Left renal cortex interstitium (tissue), 4 donors: ENCODE measurements around the gene SCN8A. TPM values are rescaled to one million over a fixed set of nuclear protein-coding genes. Genes with fewer than 3 reads are reported as not detected.

Experiments used
- DNase-seq, 4 donors: peaks; one replicate each; pipeline ENCODE4 v3.0.0-alpha.2; 2013; ENCODE audit warnings: low read depth in 4 of 4, low spot score in 2 of 4, missing footprints in 1 of 4
- polyA plus RNA-seq, 4 donors: library from polyadenylated mRNA; unstranded; fragments of 120-200 nt; gene quantifications; one replicate each; pipeline ENCODE4 v1.2.1, GENCODE V29; 2013; ENCODE audit not compliant: insufficient read length in 4 of 4

The SCN8A gene
- polyA plus RNA-seq, 4 donors = 1.5 to 3.1 (median 2.1) TPM

DNA sequence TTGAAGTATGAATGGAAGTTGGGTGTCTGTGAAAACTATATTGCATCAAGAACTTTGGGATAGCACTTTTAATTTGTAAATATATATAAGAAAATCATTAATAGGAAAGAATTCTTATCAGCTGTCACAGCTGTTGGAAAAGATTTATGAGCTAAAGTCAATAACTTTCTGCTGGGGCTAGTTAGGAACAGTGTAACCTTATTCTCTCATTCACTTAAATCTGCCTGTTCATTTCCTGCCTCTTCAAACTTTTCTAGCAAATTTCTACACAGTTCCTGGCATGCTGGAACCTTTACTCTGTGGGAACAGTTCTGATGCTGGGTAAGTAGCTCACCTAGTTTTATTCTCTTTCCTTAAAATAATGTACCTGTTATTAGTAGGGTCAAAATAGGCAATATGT is 109.9 kb downstream of the SCN8A start:
- DNase-seq = no peak

DNA sequence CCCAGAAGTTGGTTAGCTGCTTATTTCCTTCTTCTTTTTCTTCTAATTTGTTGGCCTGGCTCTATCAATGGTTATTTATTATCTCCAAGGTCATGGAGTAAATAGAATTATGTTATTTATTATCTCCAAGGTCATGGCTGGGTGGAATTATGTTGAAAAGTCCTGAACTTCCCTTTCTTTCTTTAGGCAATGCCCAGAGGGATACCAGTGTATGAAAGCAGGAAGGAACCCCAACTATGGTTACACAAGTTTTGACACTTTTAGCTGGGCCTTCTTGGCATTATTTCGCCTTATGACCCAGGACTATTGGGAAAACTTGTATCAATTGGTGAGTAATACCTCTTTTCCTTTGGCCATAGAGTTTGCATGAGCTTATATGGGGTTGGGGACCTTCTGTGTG is 111.6 kb downstream of the SCN8A start:
- DNase-seq = no peak

DNA sequence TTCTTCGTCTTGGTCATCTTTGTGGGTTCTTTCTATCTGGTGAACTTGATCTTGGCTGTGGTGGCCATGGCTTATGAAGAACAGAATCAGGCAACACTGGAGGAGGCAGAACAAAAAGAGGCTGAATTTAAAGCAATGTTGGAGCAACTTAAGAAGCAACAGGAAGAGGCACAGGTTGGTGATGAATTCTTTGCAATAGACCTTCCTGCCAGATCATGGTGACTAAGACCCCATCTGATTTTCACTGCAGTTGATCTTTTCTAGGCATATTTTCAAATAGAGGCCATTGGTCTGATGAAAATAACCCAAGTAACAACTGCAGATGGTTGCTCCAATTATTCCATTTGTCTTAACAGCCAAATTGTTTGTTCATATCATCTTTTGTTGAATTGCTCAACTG is 114.4 kb downstream of the SCN8A start:
- no peak for DNase-seq

DNA sequence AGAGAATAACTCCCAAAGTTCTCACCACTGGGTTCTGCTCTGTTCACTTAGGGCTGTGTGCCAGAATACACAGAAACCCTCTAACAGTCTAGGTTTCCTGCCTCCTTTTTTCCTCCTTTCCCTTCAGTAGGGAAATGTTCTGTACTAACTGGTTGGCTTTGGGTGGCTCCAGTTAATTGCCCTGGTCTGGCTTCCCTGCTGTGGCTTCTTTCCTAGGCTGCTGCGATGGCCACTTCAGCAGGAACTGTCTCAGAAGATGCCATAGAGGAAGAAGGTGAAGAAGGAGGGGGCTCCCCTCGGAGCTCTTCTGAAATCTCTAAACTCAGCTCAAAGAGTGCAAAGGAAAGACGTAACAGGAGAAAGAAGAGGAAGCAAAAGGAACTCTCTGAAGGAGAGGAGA is 115.2 kb downstream of the SCN8A start:
- no peak for DNase-seq

DNA sequence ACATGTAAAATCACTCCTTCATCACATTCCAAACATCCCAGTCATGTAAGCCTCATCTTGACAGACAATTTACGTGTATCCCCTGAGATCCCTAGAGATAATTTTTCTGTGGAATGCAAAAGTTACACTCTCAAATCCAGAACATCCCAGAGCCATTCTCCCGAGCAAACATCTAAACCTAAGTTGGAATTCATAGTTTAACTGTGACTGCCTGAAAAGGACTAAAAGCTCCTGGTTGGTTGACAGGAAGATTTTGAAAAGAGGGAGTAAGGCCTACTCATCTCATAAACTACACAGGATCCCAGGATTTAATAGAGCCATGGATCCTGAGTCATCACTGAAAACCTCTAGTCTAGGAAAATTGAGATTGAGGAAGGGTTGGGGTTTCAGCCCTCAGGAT is 123.6 kb downstream of the SCN8A start:
- DNase-seq = no peak

DNA sequence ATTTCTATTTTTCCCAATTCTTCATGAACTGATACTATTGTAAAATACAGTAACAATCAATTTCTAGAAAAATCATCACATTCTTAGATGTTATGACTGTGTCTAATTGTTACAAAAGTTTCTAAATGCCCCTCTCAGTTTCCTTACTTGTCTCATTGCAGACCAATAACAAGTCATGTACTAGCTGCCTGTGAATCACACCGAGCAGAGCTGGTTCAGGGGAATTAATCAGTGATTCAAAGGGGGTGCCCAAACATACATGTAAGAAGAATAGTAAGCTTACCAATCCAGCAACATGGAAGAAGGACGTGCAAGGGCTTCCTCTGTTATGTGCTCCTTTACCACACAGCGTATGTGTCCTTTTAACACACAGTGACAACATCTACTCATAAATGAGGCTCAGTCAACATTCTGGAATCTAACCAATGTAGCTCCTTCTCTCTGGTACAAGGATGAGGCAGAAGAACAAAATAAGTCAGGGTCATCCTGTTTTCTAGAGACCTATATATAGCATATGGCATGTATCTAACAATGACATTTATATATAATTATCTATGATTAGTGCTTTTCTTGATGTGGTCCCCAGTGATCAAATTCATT is 126.4 kb downstream of the SCN8A start:
- DNase-seq = no peak

DNA sequence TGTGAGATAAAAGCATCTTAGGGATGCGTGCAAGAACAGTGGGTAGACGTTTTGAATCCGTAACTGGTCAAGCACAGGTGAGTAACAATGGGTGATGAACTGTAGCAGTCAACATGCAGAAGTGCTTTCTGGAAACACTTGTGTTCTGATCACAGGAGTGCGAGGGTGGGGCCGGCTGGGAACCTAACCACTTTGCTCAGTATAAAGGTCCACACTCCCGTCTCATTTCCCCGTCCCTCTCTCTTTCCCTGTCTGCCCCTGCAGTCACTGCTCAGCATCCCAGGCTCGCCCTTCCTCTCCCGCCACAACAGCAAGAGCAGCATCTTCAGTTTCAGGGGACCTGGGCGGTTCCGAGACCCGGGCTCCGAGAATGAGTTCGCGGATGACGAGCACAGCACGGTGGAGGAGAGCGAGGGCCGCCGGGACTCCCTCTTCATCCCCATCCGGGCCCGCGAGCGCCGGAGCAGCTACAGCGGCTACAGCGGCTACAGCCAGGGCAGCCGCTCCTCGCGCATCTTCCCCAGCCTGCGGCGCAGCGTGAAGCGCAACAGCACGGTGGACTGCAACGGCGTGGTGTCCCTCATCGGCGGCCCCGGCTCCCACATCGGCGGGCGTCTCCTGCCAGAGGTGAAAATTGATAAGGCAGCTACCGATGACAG is 130.4 kb downstream of the SCN8A start:
- DNase-seq = peak in 2 of 4 donors; percentile 19 to 31

DNA sequence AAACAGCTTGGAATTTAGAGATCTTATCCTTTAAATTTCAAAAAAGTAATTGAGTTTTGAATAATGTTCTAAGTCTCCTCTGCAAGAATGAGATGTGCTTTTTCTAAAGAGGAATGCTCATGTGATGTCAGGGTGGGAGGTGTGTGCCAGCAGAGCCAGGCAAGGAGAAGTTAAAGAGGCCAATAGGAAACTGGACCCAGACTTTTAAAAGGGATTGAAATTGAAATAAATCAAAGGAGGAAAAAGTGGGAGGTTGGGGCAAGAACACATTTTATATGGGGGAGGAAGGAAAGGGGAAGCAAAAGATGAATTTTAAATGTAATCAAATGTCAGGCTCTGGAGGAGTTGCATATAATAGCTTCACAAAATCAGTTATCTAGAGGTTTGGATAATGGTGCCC is 131.4 kb downstream of the SCN8A start:
- DNase-seq = no peak

DNA sequence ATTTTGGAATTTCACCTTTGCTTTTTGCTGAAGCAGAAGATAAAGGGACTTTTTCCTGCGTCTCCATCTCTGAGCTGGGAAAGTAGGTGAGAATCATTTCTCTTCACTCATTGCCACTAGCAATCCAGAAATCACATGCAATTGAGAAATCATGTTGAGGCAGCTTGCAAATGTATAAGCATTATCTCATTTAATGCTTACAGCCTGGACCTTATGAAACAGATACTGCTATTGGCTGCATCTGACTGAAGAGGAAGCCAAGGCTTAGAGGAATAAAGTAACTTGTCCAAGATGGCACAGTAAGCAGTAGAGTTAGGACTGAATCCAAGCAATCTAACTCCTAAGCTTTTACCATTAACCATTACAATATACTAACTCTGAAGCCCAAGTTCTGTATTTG is 135.1 kb downstream of the SCN8A start:
- DNase-seq = no peak

DNA sequence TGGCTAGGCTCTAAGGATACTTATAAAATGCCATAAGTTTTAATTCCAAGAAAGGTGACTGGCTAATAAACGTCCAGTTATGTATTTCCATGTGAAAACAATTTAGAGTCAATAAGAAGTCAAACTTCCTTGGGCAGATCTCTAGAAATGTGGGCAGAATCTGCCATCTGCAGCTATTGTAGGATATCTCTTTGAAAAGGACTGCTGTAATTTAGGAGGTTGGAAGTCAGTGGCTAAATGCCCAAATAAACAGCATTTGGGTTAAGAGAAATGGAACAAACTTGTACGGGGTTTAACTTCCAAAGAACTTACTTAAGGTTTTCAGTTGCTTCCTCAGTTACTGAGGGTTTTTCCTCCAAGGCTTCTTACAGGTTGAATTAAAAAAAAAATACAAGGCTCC is 135.9 kb downstream of the SCN8A start:
- peak in 1 of 4 donors; percentile 4 for DNase-seq

DNA sequence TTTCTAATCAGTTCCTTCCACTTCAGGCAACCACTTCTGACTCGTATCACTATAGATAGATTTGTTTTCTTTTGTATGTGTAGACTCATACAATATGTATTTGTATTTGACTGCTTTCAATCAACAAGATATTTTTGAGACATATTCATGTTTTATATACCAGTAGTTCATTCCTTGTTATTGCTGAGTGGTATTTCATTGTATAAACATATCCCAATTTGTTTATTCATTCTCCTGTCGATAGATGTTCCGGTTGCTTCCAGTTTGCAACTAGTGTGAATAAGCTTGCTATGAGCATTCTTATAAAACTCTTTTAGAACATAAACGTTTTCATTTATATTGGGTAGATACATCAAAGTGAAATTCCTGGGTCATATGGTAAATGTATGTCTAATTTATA is 138.3 kb downstream of the SCN8A start:
- DNase-seq = no peak

DNA sequence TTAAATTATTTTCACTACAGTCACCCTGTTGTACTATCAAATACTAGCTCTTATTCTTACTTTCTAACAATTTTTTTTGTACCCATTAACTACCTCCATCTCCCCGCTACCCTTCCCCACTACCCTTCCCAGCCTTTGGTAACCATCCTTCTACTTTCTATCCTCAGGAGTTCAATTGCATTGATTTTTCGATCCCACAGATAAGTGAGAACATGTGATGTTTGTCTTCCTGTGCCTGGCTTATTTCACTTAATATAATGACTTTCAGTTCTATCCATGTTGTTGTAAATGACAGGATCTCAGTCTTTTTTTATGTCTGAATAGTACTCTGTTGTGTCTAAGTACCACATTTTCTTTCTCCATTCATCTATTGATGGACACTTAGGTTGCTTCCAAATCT is 139.7 kb downstream of the SCN8A start:
- no peak for DNase-seq

DNA sequence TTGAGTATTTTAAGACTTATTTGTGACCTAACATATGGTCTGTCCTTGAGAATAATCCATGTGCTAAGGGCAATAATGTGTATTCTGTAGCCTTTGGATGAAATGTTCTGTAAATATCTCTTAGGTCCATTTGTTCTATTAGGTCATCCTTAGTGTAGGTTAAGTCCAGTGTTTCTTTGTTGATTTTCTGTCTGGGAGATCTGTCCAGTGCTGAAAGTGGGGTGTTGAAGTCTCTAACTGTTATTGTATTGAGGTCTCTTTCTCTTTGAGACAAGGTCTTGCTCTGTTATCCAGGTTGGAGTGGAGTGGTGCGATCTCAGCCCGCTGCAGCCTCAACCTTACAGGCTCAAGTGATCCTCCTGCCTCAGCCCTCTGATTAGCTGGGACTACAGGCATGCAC is 149.5 kb downstream of the SCN8A start:
- DNase-seq = no peak

DNA sequence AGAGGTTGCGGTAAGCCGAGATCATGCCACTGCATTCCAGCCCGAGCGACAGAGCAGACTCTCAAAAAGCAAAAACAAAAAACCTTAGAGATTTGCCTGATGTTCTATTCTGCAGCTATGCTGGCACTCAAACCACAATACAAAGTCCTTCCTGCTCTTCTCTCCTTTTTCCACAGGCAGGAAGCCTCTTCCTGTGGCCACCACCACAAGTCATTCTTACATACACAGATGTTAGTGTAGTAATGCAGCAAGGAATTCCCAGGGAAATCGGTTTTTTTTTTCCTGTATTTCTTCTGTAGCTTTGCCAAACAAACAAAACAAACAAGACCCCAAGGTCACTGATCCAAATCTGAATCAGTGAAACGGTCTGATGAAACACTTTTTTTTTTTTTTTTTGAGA is 153.2 kb downstream of the SCN8A start:
- DNase-seq = no peak

DNA sequence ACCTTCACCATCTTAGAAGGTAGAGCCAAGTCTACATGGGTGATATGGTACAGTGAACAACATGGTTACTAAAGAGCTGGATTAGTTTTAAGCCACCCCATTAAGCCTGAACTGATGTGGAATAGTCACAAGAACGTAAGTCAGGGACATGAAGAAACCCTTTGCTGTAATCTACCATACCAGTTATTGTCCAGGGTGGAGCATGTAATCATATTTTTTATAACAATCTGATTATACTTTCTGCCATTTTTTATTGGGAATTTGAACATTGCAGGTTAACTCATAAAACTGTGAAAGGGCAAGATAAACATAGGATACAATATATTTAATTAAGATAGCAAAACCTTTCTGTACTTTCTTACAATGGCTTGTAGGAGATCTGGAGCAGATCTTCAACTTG is 153.9 kb downstream of the SCN8A start:
- DNase-seq = no peak

DNA sequence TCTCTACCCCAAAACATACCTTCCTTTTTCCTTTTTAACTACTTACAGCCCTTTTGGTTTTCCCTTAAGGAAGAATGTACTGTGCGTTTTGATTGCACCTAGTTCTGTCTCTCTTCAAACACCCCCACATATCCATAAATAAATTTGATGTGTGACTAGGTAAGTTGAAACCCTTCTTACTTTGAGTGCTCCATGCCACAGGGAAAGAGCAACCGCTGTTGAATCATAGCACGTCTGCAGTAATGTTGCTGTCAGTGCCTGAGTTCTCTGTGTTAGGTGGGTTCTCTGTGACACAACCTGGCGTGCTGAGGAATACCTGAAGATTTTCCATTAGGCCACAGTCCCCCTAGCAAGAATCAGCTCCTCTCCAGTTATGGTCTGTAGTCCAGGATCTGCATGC is 155.4 kb downstream of the SCN8A start:
- DNase-seq = no peak

DNA sequence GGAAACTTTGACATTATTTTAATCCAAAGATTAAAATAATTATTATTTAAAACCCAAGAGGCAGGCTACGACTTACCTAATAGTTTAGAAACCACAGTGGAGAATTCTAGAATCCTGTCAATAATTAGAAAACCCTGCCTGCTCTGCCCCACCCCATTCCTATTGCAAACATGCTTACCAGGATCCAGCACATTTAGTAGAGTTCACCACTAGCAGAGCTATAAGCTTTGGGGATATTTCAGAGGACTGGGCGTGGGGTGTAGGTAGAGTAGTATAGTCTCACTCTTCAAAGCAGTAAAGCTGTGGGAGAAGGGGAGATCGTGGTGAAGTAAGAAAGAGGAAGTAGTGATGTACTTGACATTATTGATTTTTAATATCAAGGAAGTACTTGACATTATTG is 157.2 kb downstream of the SCN8A start:
- DNase-seq = no peak

DNA sequence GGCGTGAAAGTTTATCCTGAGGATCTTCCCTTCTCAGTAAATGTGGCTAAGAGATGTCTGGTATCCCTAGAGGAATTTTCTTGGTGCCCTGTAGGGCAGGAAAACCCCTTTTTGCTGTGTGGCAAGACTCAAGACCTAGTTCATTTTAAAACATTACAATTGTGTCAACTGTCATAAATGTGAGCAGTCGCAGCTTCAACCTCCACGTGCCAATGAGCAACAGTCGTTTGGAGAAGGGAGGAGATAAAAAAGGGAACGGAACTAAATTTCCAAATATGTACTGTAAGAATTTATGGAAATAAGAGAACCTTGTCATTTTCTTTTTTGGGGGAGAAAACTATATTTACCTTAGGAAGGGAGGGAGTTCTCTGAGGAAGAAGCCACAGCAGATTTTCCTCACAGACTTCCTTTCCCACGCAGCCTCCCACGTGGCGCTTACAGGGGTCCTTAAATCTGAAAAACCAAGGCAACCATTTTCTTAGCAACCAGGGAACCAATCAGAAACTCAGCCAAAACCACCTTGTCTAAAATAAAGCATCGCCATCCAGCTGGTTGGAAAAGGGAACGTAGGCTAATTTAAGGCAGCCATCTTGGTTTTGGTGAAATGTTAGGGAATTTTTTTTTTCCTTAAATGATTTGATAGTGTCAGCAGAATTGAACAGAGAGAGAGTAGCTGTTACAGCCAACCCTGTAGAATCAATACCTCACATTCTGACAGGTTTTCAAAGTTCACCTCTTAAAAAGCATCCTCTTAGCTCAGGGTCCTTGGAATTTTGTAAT is 158.4 kb downstream of the SCN8A start:
- DNase-seq = no peak

DNA sequence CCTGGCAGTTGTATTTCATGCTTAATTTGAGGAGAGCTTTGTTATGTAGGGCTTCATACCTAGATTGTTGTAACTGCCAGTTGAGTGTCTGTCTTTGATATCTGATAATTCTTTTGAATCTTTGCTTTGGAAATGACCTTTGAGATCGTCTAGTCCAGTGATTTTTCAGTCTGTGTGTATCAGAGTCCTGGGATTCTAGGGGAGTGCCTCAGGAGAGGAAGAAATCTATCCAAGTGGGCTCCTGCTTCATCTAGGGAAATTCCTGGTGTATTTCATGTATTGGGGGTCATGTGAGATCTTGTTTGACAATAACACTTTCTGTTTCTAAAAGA is 158.9 kb downstream of the SCN8A start:
- DNase-seq = no peak

DNA sequence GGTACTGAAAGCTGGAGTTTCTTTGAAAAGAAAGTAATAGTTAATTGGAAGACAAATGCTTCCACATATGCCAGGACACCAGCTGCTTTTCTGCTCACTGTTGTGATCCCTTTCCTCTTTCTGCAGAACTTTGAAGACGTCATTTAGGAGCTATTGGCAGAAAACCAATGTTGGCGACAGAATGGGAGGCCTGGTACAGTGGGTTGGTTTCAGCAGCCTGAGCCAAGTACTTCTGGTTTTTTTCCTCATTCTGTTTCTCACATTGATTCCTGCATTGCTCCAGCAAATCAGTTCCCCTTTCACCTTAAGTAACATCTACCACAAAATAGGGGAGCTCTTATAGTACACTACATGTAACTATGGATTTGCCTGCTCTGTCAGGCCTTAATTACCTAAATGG is 160.6 kb downstream of the SCN8A start:
- DNase-seq = no peak

DNA sequence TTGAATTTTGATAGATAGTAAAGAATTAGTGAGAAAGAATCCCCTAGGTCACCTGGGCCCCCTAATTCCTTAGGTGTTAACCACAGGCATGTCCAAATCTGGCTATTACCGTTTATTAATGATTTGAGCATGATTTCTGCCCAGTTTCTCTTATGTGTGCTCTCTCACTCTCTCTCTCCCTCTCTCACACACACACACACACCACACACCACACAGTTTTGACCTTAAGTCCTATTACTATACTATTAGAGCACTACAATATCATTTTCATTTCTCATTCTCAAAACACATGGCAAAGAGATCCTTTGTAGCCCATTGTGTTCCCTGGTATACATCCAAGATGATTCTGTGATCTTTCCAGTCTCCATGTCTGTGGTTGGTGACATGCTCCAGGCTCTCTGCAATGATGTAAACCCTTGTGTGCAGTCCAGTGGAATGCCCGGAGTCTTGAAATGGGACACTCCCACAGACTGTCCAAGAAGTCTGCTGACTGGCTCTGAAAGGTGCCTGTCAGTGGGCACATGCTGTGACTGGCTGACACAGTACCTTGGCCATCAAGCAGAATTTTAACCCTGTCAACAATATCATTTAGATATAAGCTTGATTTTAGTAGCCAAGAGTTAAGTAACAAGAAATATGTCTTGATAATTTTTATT is 161.3 kb downstream of the SCN8A start:
- DNase-seq = peak in 1 of 4 donors; percentile 56
